Caco-2 (cell line): ENCODE data around the gene SSX2IP. TPM values are rescaled to one million over a fixed set of nuclear protein-coding genes. Genes with fewer than 3 reads are reported as not detected.

ENCODE experiments used
- BruUV-seq: library from RNA; stranded (reverse); fragments of 400-500 nt; replicated peaks from 2 replicates; lab custom pipeline; 2021; lab: Mats Ljungman, UMichigan
- CTCF ChIA-PET: fragments of 300-600 bp; sonication (Branson Sonifier 250); formaldehyde crosslinking; loops from one replicate; lab custom pipeline; 2022; ENCODE audit warnings: antibody characterized with exemption; lab: Charles Lee
- POLR2A ChIA-PET: fragments of 300-600 bp; sonication (Branson Sonifier 250); formaldehyde crosslinking; loops from one replicate; lab custom pipeline; 2022; ENCODE audit warnings: antibody characterized with exemption; lab: Charles Lee
- DNase-seq, 2 experiments: peaks; one replicate each; pipeline versions ENCODE4 v3.0.0 to v3.0.0-alpha.2; 2020 to 2022
- H3K27me3 ChIP-seq: replicated peaks from 2 replicates; pipeline ENCODE4 v1.6.0; 2011; ENCODE audit warnings: low read length; ENCODE audit not compliant: control insufficient read depth, insufficient read depth
- H3K36me3 ChIP-seq: 2 replicates; pipeline ENCODE4 v1.5.1; 2011; ENCODE audit warnings: low read length; ENCODE audit not compliant: control insufficient read depth, insufficient read depth
- H3K4me1 ChIP-seq: fragments of 250-450 bp; sonication (Bioruptor Pico); 2 replicates; pipeline ENCODE4 v1.5.1; 2020; ENCODE audit warnings: mild to moderate bottlenecking
- H3K4me3 ChIP-seq: 2 replicates; pipeline ENCODE4 v1.5.1; 2011; ENCODE audit warnings: low read depth, mild to moderate bottlenecking, control low read depth, low read length
- H3K9me3 ChIP-seq: fragments of 250-450 bp; sonication (Bioruptor Pico); 2 replicates; pipeline ENCODE4 v1.5.1; 2020; ENCODE audit warnings: mild to moderate bottlenecking, moderate library complexity
- H3K27ac Mint-ChIP-seq: one replicate; pipeline ENCODE4 v1.8.0; 2022; ENCODE audit warnings: mixed read lengths; ENCODE audit not compliant: unreplicated experiment
- H3K27me3 Mint-ChIP-seq: one replicate; pipeline ENCODE4 v1.8.0; 2022; ENCODE audit warnings: mixed read lengths; ENCODE audit not compliant: insufficient read depth, unreplicated experiment
- H3K36me3 Mint-ChIP-seq: one replicate; pipeline ENCODE4 v1.8.0; 2022; ENCODE audit warnings: mild to moderate bottlenecking, mixed read lengths; ENCODE audit not compliant: insufficient read depth, unreplicated experiment
- H3K4me1 Mint-ChIP-seq: one replicate; pipeline ENCODE4 v1.8.0; 2022; ENCODE audit warnings: low read depth, mixed read lengths; ENCODE audit not compliant: unreplicated experiment
- H3K4me3 Mint-ChIP-seq: one replicate; pipeline ENCODE4 v1.8.0; 2022; ENCODE audit warnings: mild to moderate bottlenecking, moderate library complexity, mixed read lengths; ENCODE audit not compliant: unreplicated experiment
- H3K9me3 Mint-ChIP-seq: one replicate; pipeline ENCODE4 v1.8.0; 2022; ENCODE audit warnings: mixed read lengths; ENCODE audit not compliant: unreplicated experiment
- CTCF ChIP-seq, 2 experiments: fragments of 200-600 bp in 1 of 2; IDR thresholded peaks; 1 replicate in 1 of 2; 2 replicates in 1 of 2; pipeline versions ENCODE4 v1.5.1 to v1.8.0; 2011 to 2022; ENCODE audit warnings: antibody characterized with exemption in 1 of 2, control low read depth in 1 of 2, inconsistent platforms in 1 of 2, low read depth in 1 of 2, low read length in 1 of 2, mild to moderate bottlenecking in 1 of 2, moderate library complexity in 1 of 2; ENCODE audit not compliant: insufficient read depth in 1 of 2, severe bottlenecking in 1 of 2, unreplicated experiment in 1 of 2
- intact Hi-C: fragments of 100-400 bp; cut with micrococcal nuclease; formaldehyde crosslinking; loops from one replicate; pipeline ENCODE4 v1.10.0; 2022; ENCODE audit not compliant: unreplicated experiment
- total RNA-seq: library from RNA; stranded (reverse); gene quantifications from 2 replicates; pipeline ENCODE4 v1.2.3, GENCODE V29; 2022

The SSX2IP gene
- total RNA-seq, 1 experiment from 2014 or later, result 15.3 TPM

- no peaks in the 10 kb centered on the region for H3K27me3 ChIP-seq
- Mint-ChIP-seq H3K4me3 (no peak overlapping the region), H3K27me3 (no peaks in the 10 kb centered on the region), H3K27ac (no peak overlapping the region), H3K4me1 (no peaks in the 10 kb centered on the region), H3K36me3 (no peaks in the 10 kb centered on the region), H3K9me3 (no peaks in the 10 kb centered on the region)
- POLR2A ChIA-PET, result no interaction called here
- no peak overlapping the region for H3K4me3 ChIP-seq
- peaks cover 4% of the 10 kb centered on the region for H3K4me1 ChIP-seq
- BruUV-seq, result no TSS peak
- no peaks in the 10 kb centered on the region for H3K36me3 ChIP-seq
- no peaks in the 10 kb centered on the region for H3K9me3 ChIP-seq
- intact Hi-C loops, result no loop called here
- CTCF ChIA-PET, result no interaction called here
- DNase-seq, result no peak
- no peak for TF ChIP-seq CTCF (IDR thresholded peaks at IDR 0.05; ENCODE audit: insufficient read depth in 1 of 2, low read depth in 1 of 2, low read length in 1 of 2, severe bottlenecking in 1 of 2, unreplicated experiment in 1 of 2)
Observed at GRCh38 chr1:84715342-84716019, 25.2 kb upstream of the SSX2IP start.

- no peak for TF ChIP-seq CTCF (IDR thresholded peaks at IDR 0.05; ENCODE audit: insufficient read depth in 1 of 2, low read depth in 1 of 2, low read length in 1 of 2, severe bottlenecking in 1 of 2, unreplicated experiment in 1 of 2)
- Histone ChIP-seq H3K4me3 (no peak overlapping the region), H3K4me1 (no peaks in the 10 kb centered on the region), H3K9me3 (no peaks in the 10 kb centered on the region), H3K36me3 (no peaks in the 10 kb centered on the region), H3K27me3 (no peaks in the 10 kb centered on the region)
- Mint-ChIP-seq H3K4me1 (no peaks in the 10 kb centered on the region), H3K27me3 (no peaks in the 10 kb centered on the region), H3K36me3 (no peaks in the 10 kb centered on the region), H3K9me3 (no peaks in the 10 kb centered on the region), H3K4me3 (no peak overlapping the region), H3K27ac (no peak overlapping the region)
- BruUV-seq, result no TSS peak
- DNase-seq, result no peak
- ChIA-PET CTCF (no interaction called here), POLR2A (no interaction called here)
- intact Hi-C loops, result no loop called here
Observed at GRCh38 chr1:84712276-84712874, 22.1 kb upstream of the SSX2IP start.

- H3K9me3 ChIP-seq, result no peaks in the 10 kb centered on the region
- ChIA-PET POLR2A (no interaction called here), CTCF (no interaction called here)
- H3K36me3 Mint-ChIP-seq, result no peaks in the 10 kb centered on the region
- H3K9me3 Mint-ChIP-seq, result no peaks in the 10 kb centered on the region
- no peak overlapping the region for H3K4me3 Mint-ChIP-seq
- H3K27me3 Mint-ChIP-seq, result no peaks in the 10 kb centered on the region
- no peak for TF ChIP-seq CTCF (IDR thresholded peaks at IDR 0.05; ENCODE audit: insufficient read depth in 1 of 2, low read depth in 1 of 2, low read length in 1 of 2, severe bottlenecking in 1 of 2, unreplicated experiment in 1 of 2)
- no peak for DNase-seq
- no peaks in the 10 kb centered on the region for H3K27me3 ChIP-seq
- H3K4me3 ChIP-seq, result no peak overlapping the region
- no peaks in the 10 kb centered on the region for H3K4me1 Mint-ChIP-seq
- no TSS peak for BruUV-seq
- H3K36me3 ChIP-seq, result no peaks in the 10 kb centered on the region
- no peaks in the 10 kb centered on the region for H3K4me1 ChIP-seq
- intact Hi-C loops, result no loop called here
- no peak overlapping the region for H3K27ac Mint-ChIP-seq
Observed at GRCh38 chr1:84711869-84712268, 21.6 kb upstream of the SSX2IP start.
